DMS53 treated with DMSO at 0.1 percent for 48 hours (cell line): ENCODE data around the gene NUAK1.

Source experiments
- DNase-seq: peaks from one replicate; lab custom pipeline; 2025; ENCODE audit not compliant: unreplicated experiment; lab: John Stamatoyannopoulos, UW

The NUAK1 gene

GRCh38 chr12:106138633-106139421, at the start of gene NUAK1:
TSS of gene NUAK1 (minus strand) at chr12:106138954. CDS start at chr12:106138653, 301 bp downstream.
- DNase-seq = peak; percentile 53

GRCh38 chr12:106188256-106188655, 49.5 kb upstream of the NUAK1 start:
- no peak for DNase-seq

GRCh38 chr12:106187842-106188241, 49.1 kb upstream of the NUAK1 start:
- no peak for DNase-seq

- no peak for DNase-seq
Observed at GRCh38 chr12:106187155-106187789, 48.5 kb upstream of the NUAK1 start.

- no peak for DNase-seq
Observed at GRCh38 chr12:106183735-106184134, 45.0 kb upstream of the NUAK1 start.

- DNase-seq = no peak
Observed at GRCh38 chr12:106181401-106182114, 42.8 kb upstream of the NUAK1 start.

GRCh38 chr12:106179086-106179485, 40.3 kb upstream of the NUAK1 start:
- no peak for DNase-seq

- no peak for DNase-seq
Observed at GRCh38 chr12:106178562-106178961, 39.8 kb upstream of the NUAK1 start.

- no peak for DNase-seq
Observed at GRCh38 chr12:106176560-106176959, 37.8 kb upstream of the NUAK1 start.

GRCh38 chr12:106174876-106175275, 36.1 kb upstream of the NUAK1 start:
- DNase-seq = no peak

- DNase-seq = no peak
Observed at GRCh38 chr12:106173442-106173841, 34.7 kb upstream of the NUAK1 start.

- no peak for DNase-seq
Observed at GRCh38 chr12:106171117-106171750, 32.5 kb upstream of the NUAK1 start.

- DNase-seq = no peak
Observed at GRCh38 chr12:106170285-106170684, 31.5 kb upstream of the NUAK1 start.

GRCh38 chr12:106163712-106164111, 25.0 kb upstream of the NUAK1 start:
- DNase-seq = no peak

GRCh38 chr12:106161491-106161890, 22.7 kb upstream of the NUAK1 start:
- no peak for DNase-seq

- DNase-seq = no peak
Observed at GRCh38 chr12:106160915-106161314, 22.2 kb upstream of the NUAK1 start.

GRCh38 chr12:106157802-106158201, 19.0 kb upstream of the NUAK1 start:
- DNase-seq = no peak

GRCh38 chr12:106154751-106155273, 16.1 kb upstream of the NUAK1 start:
- DNase-seq = no peak

GRCh38 chr12:106152334-106152733, 13.6 kb upstream of the NUAK1 start:
- DNase-seq = no peak

- DNase-seq = no peak
Observed at GRCh38 chr12:106150555-106150954, 11.8 kb upstream of the NUAK1 start.

GRCh38 chr12:106149096-106149784, 10.5 kb upstream of the NUAK1 start:
- peak; percentile 18 for DNase-seq
